Neural crest cell (in vitro differentiated cells): ENCODE measurements around the gene SCN1B. TPM values are rescaled to one million over a fixed set of nuclear protein-coding genes. Genes with fewer than 3 reads are reported as not detected.

Experiments used
- DNase-seq: peaks from one replicate; pipeline ENCODE4 v3.0.0; 2021; ENCODE audit warnings: low read depth, mixed read lengths, low spot score
- H3K27ac Mint-ChIP-seq: one replicate; pipeline ENCODE4 v1.8.0; 2021; ENCODE audit warnings: mild to moderate bottlenecking, mixed read lengths; ENCODE audit not compliant: unreplicated experiment
- H3K27me3 Mint-ChIP-seq: 2 replicates; pipeline ENCODE4 v1.8.0; 2021; ENCODE audit warnings: low read depth, mild to moderate bottlenecking, mixed read lengths
- H3K36me3 Mint-ChIP-seq: 2 replicates; pipeline ENCODE4 v1.8.0; 2021; ENCODE audit warnings: low read depth, mild to moderate bottlenecking, mixed read lengths
- H3K4me1 Mint-ChIP-seq: 2 replicates; pipeline ENCODE4 v1.8.0; 2021; ENCODE audit warnings: mixed read lengths
- H3K4me3 Mint-ChIP-seq: one replicate; pipeline ENCODE4 v1.8.0; 2021; ENCODE audit warnings: mild to moderate bottlenecking, mixed read lengths
- H3K9me3 Mint-ChIP-seq: 2 replicates; pipeline ENCODE4 v1.8.0; 2021; ENCODE audit warnings: mixed read lengths
- CTCF ChIP-seq: fragments of 200-600 bp; sonication (generic); conservative IDR thresholded peaks from 2 replicates; pipeline ENCODE4 v1.5.0; 2021; ENCODE audit warnings: antibody characterized with exemption, mild to moderate bottlenecking
- total RNA-seq: library from RNA; stranded (reverse); gene quantifications from 2 replicates; pipeline ENCODE4 v1.2.1, GENCODE V29; 2021

SCN1B gene
- total RNA-seq, 1 donor from 2014 or later = 1.7 TPM

- no peak for DNase-seq
- Mint-ChIP-seq H3K9me3 (no peaks in the 10 kb centered on the region), H3K4me3 (no peak overlapping the region), H3K27me3 (no peaks in the 10 kb centered on the region), H3K36me3 (no peaks in the 10 kb centered on the region), H3K27ac (peak overlapping the region; percentile 95), H3K4me1 (peaks cover 3% of the 10 kb centered on the region)
- TF ChIP-seq CTCF = no peak
Measured at GRCh38 chr19:35077411-35078223, 47.3 kb downstream of the SCN1B start.

GRCh38 chr19:35079826-35080225 lies 49.6 kb downstream of the SCN1B start:
- no peaks in the 10 kb centered on the region for H3K9me3 Mint-ChIP-seq
- H3K4me1 Mint-ChIP-seq = peaks cover 18% of the 10 kb centered on the region
- no peak for TF ChIP-seq CTCF
- no peaks in the 10 kb centered on the region for H3K27me3 Mint-ChIP-seq
- H3K36me3 Mint-ChIP-seq = no peaks in the 10 kb centered on the region
- DNase-seq = no peak
- H3K27ac Mint-ChIP-seq = peak overlapping the region; percentile 43
- no peak overlapping the region for H3K4me3 Mint-ChIP-seq

- no peak overlapping the region for H3K27ac Mint-ChIP-seq
- DNase-seq = no peak
- H3K36me3 Mint-ChIP-seq = no peaks in the 10 kb centered on the region
- peaks cover 21% of the 10 kb centered on the region for H3K4me1 Mint-ChIP-seq
- H3K9me3 Mint-ChIP-seq = no peaks in the 10 kb centered on the region
- H3K27me3 Mint-ChIP-seq = no peaks in the 10 kb centered on the region
- H3K4me3 Mint-ChIP-seq = no peak overlapping the region
- TF ChIP-seq CTCF = no peak
Measured at GRCh38 chr19:35080613-35081170, 50.4 kb downstream of the SCN1B start.

GRCh38 chr19:35081201-35081600 lies 50.9 kb downstream of the SCN1B start:
- H3K4me3 Mint-ChIP-seq = no peak overlapping the region
- DNase-seq = no peak
- H3K27ac Mint-ChIP-seq = peak overlapping the region; percentile 93
- peaks cover 26% of the 10 kb centered on the region for H3K4me1 Mint-ChIP-seq
- H3K27me3 Mint-ChIP-seq = no peaks in the 10 kb centered on the region
- no peaks in the 10 kb centered on the region for H3K9me3 Mint-ChIP-seq
- TF ChIP-seq CTCF = no peak
- no peaks in the 10 kb centered on the region for H3K36me3 Mint-ChIP-seq

- H3K27me3 Mint-ChIP-seq = no peaks in the 10 kb centered on the region
- H3K36me3 Mint-ChIP-seq = no peaks in the 10 kb centered on the region
- DNase-seq = no peak
- peak overlapping the region; percentile 18 for H3K4me3 Mint-ChIP-seq
- no peak for TF ChIP-seq CTCF
- peaks cover 28% of the 10 kb centered on the region for H3K4me1 Mint-ChIP-seq
- H3K9me3 Mint-ChIP-seq = no peaks in the 10 kb centered on the region
- H3K27ac Mint-ChIP-seq = peak overlapping the region; percentile 93
Measured at GRCh38 chr19:35083691-35084508, 53.6 kb downstream of the SCN1B start.
